SH-SY5Y (cell line): Measurements from ENCODE around the gene LSM7.

Experiments
- GATA2 ChIP-seq: IDR thresholded peaks from 2 replicates; pipeline ENCODE4 v1.6.1; 2011; ENCODE audit warnings: mild to moderate bottlenecking, low read depth, low read length
- GATA3 ChIP-seq: IDR thresholded peaks from 2 replicates; pipeline ENCODE4 v1.6.1; 2011; ENCODE audit warnings: low read depth, mild to moderate bottlenecking, low read length, moderate library complexity

GRCh38 chr19:2273356-2274184 lies 54.8 kb downstream of the LSM7 start:
- no peak for TF ChIP-seq GATA2
- TF ChIP-seq GATA3: no peak
